CD4-positive, alpha-beta T cell treated with Interleukin-2 at 100 ng/mL for 4 hours (primary cell): Measurements from ENCODE around the gene GPAM.
"Not testable (repeated sequence)": the region's sequence is repeated elsewhere in the genome, so short reads cannot be mapped to it uniquely, and the experiment has no call there.

Source experiments
- DNase-seq: peaks from one replicate; pipeline ENCODE4 v3.0.0-alpha.2; 2020; ENCODE audit warnings: low spot score

Gene GPAM

DNA sequence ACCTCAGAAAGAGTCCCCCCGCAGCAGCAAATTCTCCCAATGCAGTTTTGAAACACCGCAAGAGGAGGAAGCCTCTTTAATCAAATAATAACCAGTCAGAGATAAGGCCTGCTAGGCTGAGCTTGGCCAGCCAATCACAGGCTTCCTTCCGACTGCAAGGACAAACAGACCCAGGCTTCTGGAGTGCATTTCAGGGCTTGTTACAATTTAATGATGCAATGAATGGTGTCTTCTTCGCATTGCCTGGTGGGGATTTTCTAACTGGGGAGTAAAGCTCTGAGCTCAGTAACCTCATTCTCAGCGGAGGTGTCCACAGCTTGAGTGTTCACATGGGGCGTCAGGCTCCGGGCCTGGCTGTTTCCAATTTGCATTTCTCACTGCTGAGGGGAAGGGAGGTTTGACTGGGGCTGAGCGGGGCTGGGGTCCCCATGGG lies 31.8 kb upstream of the GPAM start:
- DNase-seq: no peak

DNA sequence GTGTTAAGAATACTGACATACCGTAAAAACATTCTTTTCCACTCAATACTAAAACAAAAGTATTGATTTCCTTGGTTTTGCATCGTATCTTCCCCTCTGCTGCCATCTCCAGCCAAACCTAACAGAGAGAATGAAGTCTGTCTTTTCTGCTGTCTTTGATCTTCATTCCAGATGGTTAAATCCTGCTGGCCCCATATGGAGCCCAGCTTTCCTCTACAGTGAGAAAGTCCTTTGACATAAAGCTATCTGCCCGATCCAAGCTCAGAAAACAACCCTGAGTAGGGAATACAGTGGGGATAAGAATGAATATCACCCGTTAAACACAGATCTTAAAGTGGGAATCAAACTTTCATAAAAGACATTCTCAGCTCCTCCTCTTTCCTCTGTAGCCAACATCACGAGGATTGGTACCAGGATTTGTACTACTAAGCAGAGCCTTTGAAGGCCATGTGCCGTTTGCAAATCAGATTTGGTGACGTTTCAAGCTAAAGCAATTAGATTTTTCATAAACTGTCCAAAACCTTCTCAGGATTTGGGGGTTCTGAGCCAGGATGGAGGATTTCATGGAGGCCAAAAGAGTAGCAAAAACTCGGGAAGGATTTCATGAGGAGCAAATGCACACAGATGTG lies 30.8 kb upstream of the GPAM start:
- no peak for DNase-seq

DNA sequence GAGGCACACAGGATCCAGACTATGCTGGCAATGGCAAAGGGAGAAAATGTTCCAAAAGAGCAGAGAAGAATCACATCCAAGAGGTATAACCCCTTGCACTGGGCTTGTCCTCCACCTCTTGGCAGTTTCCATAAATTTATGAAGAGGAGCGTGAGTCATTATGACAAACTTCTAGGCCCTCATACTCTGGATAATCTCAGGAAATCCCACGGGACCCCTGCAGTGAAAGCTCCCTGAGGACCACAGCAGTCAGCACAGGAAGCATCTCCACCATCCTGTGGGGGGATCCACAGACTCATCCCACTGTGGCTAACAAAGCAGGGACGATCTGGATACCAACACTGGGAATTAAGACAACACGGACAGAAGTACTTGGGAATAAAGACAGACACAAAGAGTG lies 30.3 kb upstream of the GPAM start:
- DNase-seq: no peak

DNA sequence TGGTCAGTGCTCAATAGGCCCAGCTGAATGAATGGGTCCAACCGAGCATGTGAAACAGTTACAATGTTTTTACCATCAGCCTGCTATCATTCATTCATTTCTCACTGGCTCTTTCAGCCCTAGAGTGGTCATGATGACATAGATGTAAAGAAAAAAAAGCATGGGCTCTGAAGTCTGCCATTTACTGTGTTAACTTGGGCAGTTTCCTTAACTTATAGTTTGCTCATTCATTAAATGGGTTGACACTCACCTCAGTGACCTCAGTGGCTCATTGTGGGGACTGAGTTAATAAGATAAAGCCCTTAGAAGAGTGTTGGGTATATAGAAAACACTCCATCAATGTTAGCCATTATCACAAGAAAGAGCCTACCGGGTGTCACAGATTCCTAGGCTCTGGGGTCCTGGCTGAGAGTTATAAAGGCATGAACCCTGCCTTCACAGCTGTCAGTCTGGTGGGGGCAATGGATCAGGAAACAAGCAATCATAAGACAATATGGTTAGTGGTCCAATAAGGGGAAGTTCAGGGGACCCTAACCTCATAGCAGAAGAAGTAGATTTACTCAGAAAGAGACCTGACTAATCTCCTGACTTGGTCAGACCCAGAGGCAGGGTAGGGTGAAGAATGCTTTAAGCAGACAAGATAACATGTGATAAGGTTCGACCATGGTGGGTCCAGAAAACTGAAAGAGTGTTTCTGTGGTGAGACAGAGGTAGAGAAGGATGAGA lies 29.7 kb upstream of the GPAM start:
- no peak for DNase-seq

DNA sequence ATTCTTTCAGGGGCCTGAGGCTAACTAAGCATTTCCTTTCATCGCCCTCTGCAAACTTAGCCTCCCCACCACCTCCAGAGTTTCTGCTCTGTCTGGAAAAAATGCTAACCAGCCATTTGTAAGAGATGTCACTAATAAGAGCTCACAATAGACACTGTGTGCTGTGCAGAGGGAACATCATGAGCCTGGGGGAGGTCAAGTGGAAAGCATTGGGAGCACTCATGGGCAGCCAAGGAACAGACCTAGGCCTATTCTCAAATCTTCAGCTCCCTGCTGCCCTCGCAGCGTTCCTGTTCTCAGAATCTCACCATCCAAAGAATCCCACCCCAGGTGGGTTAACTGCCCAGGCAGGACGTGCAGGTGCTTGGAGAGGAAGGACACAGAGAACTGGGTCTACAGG lies 27.1 kb upstream of the GPAM start:
- DNase-seq: no peak

DNA sequence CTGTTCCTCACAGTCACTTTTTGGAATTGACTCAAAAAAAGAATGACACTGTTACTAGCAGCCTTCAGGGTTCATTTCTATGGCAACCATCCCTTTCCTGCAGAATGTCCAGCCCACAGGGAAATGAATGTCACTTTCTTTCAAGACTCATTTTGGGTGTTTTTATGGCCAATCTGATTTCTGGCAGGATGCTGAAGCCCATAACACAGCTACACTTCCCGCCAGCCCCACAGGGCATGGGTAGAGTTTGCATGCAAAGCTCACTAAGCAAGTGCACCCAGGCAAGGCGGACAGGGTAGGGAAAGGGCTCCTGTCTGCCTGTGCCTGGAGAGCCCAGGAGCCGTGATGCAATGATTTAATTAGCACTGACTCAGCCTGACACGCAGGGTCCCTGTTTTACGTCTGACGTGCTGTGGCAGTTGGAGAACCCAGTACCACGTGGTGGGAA lies 26.1 kb upstream of the GPAM start:
- no peak for DNase-seq

DNA sequence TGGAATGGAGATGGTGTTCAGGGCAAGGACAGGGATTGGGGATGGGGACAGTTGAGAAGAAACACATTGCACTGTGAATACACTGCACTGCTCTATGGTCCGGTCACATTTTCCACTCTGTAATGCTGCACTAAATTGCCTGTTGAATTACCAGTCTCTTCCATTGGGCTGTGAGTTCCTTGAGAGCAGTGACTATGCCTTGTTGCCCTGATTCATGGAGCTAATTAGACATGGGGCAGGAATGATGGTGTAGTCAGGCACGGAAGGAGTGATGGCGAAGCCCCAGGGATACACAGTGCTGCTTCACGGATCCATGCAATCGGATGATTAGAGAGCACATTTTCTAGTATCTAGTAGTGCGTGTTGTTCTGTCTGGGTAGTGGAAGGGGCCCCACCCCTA lies 25.4 kb upstream of the GPAM start:
- DNase-seq: no peak

DNA sequence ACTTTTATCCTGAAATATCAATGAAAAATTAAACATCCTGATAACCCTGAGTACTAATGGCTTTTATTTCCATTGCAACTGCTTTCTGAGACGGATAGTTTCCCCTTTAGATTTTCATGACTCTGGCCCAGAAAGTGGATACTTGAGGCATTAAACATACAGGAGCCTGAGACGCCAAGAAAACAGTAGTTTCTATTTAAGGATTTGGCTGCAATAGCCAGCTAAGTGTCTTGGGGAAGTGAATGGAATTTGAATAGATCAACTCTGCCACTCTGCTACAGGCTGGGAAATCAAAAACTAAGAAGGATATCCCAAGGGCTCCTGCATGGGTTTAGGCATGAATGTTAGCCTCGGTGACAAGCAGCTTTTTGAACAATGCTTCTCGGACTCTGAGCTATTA lies 24.7 kb upstream of the GPAM start:
- DNase-seq: no peak

DNA sequence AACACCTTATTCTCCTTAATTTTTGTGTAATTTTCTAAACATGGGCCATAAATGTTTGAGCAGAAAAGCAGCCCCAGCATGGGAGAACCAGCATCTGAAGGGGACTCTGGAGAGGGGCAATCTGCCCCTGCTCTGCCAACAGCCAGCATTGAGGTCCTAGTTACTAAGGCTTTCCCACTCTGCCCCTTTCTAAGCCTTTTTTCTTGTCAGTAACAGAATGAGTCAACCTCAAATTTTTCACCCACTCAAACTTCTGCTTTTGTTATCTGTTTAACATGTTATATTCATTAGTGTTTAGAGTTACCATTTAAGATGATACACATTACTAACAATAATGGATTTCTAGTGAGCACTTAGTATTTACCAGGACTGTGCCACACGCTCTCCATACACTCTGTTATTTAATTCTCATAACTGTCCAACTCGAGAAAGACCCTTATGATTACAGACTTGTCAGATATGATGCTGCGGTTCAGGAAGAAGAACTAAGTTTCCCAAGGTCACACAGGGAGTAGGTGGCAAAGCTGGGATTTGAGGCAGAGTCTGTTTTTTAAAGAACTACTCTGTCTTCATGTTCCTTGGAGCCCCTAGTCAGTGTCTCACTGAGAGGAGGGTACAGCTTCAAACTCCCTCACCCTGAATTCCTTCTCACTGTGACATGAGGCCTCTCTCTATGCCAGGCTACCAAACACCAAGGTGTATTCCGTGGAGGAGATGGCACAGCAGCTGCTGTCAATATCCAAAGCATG lies 19.9 kb upstream of the GPAM start:
- no peak for DNase-seq

DNA sequence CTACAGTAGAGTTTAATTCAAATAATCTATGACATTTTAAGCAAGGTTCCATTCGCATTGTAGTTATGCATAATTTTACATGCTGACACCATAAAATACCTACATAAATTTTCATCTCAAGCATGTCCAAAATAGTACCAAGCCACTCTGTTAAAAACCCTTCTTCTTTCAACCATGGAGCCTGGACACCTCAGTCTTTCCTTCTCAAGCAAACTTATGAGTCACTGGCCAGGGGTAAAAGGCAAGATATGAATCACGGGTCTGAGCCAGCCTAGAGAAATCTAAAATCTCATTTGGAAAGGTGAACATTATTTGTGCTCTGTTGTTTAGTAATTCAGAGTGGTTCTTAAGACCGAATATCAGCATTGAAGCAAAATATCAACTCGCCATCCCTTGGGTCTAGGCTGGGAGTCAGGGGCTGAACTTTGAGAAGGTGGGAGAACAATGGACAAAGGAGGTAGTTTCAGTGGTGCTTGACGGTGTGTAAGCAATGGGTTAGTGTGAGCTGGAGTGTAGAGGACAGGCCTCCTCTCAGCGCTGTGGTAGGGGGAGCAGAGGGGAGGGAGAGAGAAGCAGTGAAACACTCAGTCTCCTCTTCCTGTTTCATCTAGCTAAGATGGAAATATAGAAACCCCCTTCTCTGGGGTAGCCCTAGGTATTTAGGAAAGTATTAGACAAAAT lies 19.1 kb upstream of the GPAM start:
- DNase-seq: no peak

DNA sequence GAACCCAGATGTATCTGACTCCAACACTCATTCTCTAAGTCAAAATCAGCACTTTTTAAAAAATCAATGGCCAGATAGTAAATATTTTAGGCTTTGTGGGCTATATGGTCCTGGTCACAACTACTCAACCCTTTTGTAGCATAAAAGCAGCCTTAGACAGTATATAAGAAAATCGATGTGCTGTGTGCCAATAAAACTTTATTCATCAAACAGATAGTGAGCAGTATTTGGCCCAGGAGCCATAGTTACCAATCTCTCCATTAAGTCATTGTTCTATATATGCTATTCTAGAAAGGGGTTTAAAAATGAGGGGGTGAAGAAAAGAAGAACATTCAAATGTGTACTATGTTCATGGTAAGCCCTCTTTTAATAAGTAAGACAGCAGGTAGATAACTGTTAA lies 18.5 kb upstream of the GPAM start:
- DNase-seq: no peak

DNA sequence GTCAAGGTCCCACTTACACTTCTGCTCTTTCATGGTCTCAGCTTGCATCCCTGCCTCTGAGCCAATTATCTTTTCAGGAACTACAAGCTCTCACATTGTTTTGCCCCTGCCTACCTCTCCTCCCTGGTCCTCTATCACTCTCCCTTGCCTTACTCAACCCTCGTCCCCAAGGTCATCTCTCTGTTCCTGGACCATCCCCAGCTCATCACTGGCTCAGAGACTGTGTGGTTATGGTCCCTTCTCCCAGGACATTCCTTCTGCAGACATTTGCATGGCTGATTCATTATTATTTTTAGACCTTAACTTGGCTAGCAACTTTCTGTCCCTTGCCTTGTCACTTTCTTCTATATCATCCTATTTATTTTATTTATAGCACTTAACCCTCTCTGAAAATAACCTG lies 17.8 kb upstream of the GPAM start:
- DNase-seq: no peak

DNA sequence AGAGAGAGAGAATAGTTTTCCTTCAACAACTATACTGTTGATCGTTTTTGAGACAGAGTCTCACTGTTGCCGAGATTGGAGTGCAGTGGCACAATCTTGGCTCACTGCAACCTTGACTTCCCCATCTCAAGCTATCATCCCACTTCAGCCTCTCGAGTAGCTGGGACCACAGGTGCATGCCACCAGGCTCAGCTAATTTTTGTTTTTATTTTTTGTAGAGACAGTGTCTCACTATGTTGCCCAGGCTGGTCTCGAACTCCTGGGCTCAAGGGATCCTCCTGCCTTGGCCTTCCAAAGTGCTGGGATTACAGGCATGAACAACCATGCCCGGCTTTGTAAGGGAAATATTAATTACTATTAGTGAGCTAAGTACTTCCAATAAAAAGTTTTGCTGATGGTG lies 16.7 kb upstream of the GPAM start:
- not testable (repeated sequence) for DNase-seq

DNA sequence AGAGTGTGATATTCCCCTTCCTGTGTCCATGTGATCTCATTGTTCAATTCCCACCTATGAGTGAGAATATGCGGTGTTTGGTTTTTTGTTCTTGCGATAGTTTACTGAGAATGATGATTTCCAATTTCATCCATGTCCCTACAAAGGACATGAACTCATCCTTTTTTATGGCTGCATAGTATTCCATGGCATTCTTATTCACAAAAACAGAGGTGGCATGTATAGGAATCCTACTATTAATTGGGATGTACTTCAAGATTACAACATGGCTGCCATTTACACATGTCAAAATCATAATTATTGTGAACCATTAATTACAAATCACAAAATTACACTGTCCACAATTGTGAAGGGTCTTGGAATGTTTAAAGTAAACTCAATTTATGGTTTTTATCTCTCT lies 14.1 kb upstream of the GPAM start:
- not testable (repeated sequence) for DNase-seq

DNA sequence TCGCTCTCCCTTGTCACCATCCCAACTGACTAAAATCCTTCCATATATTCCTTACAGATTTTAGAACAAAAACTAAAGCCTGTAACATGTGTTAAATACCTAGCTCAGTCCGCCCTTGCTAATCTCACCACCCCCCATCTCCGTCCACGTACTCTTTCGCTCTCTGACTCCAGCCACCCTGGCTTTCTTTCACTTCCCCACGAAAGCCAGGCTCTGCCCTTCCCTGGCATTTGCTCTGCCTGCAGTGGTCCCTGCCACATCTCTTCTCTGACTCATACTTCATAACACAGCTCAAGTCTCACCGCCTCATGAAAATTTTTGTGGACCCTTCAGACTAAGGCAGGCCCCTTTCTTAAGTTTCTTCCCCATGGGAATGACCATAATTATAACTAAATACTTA lies 11.7 kb upstream of the GPAM start:
- no peak for DNase-seq

DNA sequence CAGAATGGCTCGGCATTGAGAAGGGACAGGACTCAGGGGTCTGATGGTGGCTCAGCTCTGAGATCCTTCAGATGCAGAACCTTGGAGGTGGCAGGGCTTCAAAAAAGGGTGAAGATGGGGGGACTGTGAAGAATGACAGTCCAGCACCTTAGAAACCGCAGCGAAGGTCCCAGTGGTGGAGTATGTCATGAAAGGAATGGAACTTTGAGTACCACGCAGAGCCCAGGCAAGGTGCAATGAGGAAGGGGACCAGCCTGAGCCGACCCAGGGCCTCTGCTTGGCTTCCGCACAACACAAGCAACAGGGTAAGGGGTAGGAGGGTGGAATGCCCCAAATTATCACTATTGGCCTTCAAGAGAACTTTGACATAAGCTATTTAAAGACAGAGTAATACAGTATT lies 8.2 kb upstream of the GPAM start:
- DNase-seq: no peak

DNA sequence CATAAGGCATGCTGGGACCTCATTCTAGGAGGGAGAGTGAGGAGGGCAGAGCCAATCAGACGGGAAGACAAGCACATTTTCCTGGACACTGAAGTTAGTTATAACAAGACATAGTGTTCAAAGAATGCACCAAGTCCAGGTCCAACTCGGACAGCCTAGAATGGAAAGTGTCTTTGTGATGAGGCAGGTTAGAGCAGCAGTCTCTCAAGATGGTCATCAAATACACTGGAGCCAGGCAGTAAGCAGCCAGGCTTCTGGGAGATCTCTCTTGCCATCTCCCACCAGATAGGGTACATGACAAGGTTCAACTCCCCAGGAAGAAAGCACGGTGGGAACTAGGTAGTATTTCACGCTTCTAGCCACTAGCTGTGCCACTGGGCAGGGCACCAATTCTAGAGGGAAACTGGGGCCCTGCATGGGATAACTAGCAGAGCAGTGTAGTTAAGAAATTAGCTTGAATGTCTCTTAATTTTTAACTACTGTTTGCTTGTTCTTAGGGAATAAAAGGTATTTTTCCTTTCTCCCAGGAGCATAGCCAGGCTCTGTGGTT lies 7.6 kb upstream of the GPAM start:
- no peak for DNase-seq

DNA sequence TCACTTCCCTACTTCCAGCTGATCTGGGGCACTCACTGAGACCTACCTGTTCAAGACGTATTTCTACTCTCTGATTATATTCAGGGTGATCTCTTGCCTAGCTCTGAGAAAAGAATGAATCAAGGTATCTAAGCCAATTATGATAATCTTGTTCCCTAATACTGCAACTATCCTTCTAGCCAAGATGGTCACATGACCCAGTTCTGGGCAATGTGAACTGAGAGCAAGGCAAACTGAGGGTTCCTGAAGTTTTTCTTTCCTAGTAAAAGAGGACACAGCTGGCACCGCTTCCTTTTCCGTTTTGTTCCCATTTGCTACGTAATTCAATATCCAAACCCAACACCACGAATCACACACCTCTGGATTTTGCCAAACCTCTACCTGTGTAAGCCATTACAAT lies 5.9 kb upstream of the GPAM start:
- DNase-seq: no peak

DNA sequence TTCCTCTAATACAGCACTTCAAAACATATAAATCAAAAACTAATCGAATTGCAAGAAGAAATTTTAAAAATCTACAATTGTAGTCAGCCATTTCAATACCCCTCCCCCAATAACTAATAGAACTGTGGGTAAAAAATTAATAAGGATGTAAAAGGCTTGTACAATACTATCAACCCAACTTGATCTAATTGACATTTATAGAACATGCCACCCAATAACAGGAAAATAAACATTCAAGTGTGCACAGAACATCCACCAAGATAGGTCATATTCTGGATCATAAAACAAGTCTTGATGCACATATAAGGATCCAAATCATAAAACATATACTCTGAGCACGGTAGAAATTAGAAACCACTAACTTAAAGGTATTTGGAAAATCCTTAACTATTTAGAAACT lies 4.0 kb upstream of the GPAM start:
- DNase-seq: no peak

DNA sequence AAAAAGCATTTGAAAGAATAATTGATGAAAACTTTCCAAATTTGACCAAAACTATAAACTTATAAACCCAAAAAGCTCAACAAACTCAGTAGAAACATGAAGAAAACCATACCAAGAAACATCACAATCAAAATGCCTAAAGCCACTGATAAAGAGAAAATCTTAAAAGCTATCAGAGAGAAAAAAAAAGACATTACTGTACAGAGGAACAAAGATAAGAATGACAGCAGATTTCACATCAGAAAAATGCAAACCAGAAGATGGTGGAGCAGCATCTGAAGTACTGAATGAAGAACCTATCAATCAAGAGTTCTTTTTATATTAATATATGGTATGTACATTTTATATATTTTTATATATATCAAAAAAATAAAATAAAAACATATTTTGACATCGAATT lies 2.4 kb upstream of the GPAM start:
- no peak for DNase-seq

DNA sequence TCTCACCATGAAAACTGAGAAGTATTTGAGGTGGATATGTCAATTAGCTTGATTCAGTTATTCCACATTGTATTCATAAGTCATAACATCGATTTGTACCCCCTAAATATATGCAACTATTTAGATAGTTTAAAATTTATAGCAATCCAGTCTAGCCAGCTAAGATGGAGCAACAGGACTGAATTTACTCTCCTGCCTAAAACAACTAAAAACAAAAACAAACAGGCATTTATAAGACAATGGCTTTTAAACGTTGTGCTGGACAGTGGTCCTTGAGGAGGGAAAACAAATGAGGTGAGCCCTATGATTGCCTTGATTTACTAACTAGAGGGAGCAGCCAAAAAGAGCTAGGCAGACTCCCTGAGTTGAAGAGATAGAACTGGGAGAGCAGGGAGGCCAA lies 814 bp upstream of the GPAM start:
- no peak for DNase-seq

DNA sequence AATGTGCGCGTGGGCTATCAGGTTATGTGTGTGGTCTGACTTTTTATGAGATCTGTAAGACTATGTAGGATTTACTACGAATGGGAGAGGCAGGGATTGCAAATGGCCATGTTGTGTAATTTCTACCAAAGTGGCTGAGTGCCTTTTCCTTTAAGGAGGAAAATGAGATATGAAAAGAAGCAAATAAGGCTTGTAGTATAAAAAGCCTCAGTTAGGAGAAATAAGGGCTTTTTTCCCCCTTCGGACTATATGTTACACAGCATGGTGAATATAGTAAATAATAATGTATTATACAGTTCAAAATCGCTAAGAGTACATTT lies 447 bp upstream of the GPAM start:
- no peak for DNase-seq
